Nephron progenitor cell (in vitro differentiated cells): ENCODE results near the gene ADAMTS16.
A peak's percentile ranks its signal among the peaks of the same experiment; 100 is the strongest.

ENCODE experiments used
- DNase-seq: peaks from one replicate; pipeline ENCODE4 v3.0.0; 2021
- H3K27ac Mint-ChIP-seq: 2 replicates; pipeline ENCODE4 v1.8.0; 2021; ENCODE audit warnings: mild to moderate bottlenecking, moderate library complexity, mixed read lengths
- H3K27me3 Mint-ChIP-seq: 2 replicates; pipeline ENCODE4 v1.8.0; 2021; ENCODE audit warnings: mild to moderate bottlenecking, low read depth, mixed read lengths; ENCODE audit not compliant: poor library complexity
- H3K36me3 Mint-ChIP-seq: 2 replicates; pipeline ENCODE4 v1.8.0; 2021; ENCODE audit warnings: low read depth, mixed read lengths
- H3K4me1 Mint-ChIP-seq: 2 replicates; pipeline ENCODE4 v1.8.0; 2021; ENCODE audit warnings: mixed read lengths
- H3K4me3 Mint-ChIP-seq: 2 replicates; pipeline ENCODE4 v1.8.0; 2021; ENCODE audit warnings: mild to moderate bottlenecking, moderate library complexity, mixed read lengths
- H3K9me3 Mint-ChIP-seq: 2 replicates; pipeline ENCODE4 v1.8.0; 2021; ENCODE audit warnings: mild to moderate bottlenecking, moderate library complexity, mixed read lengths
- TF ChIP-seq, protein P1 (sequence below): fragments of 200-600 bp; sonication (generic); IDR thresholded peaks from 2 replicates; pipeline ENCODE4 v1.5.0; 2021; ENCODE audit warnings: antibody characterized with exemption

Gene ADAMTS16

DNA sequence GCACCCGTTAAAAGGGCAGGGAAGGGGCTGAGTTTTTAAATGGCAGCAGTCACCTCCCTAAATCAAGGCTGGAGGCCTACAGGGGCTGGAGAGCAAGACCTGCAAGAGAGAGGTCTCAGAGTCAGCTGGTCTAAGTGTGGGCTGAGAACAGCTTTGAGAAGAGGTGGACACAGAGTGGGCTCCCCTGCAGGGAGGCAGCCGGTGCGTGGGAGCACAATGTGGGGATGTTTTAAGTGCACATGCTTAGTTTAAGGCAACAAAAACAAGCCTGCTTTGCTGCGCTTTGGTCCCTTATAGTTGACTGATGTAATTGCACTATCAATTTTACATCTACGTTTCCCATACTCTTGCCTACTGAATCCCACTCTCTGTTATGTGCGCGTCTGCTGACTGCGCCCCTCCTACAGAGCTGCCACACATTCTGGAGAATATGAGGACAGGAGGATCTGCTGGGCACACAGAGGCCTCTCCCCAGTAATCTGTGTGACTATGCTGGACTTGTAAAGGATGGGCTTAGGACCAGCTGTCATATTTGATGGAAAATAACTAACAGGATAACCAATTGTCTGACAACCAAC, 220.3 kb downstream of the ADAMTS16 start:
- H3K4me1 Mint-ChIP-seq = peaks cover 44% of the 10 kb centered on the region
- peak overlapping the region; percentile 66 for H3K27ac Mint-ChIP-seq
- peaks cover 5% of the 10 kb centered on the region for H3K27me3 Mint-ChIP-seq
- no peaks in the 10 kb centered on the region for H3K36me3 Mint-ChIP-seq
- no peak for DNase-seq
- H3K4me3 Mint-ChIP-seq = peak overlapping the region; percentile 29
- no peaks in the 10 kb centered on the region for H3K9me3 Mint-ChIP-seq
- TF ChIP-seq, protein P1, sequence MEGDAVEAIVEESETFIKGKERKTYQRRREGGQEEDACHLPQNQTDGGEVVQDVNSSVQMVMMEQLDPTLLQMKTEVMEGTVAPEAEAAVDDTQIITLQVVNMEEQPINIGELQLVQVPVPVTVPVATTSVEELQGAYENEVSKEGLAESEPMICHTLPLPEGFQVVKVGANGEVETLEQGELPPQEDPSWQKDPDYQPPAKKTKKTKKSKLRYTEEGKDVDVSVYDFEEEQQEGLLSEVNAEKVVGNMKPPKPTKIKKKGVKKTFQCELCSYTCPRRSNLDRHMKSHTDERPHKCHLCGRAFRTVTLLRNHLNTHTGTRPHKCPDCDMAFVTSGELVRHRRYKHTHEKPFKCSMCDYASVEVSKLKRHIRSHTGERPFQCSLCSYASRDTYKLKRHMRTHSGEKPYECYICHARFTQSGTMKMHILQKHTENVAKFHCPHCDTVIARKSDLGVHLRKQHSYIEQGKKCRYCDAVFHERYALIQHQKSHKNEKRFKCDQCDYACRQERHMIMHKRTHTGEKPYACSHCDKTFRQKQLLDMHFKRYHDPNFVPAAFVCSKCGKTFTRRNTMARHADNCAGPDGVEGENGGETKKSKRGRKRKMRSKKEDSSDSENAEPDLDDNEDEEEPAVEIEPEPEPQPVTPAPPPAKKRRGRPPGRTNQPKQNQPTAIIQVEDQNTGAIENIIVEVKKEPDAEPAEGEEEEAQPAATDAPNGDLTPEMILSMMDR = no peak

DNA sequence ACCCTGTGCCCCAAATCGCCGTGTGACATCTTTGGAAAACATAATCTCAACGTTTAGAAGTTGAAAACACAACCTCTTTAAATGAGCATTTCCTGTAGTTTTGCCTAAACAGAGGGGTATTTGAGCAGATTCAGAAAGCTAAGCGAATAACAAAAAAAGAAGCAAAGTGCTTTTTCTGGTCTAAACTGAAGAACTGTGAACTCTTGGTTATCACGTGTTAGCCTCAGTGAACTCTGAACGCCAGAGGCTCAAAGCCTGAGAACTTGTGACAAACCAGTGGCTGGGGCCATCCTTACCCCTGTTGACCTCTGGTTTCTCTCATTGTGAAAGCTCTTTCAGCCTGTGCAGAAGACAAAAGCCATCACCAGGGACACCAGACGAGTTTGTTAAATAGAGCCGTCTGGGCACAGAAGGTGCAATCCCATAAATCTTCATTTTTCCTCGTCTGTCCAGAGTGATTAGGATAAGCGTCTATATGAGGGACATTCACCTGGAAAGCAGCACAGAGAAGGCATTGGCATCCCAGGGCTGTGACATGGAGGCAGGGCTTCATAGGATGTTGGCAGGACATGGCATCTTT, 220.9 kb downstream of the ADAMTS16 start:
- H3K36me3 Mint-ChIP-seq = no peaks in the 10 kb centered on the region

DNA sequence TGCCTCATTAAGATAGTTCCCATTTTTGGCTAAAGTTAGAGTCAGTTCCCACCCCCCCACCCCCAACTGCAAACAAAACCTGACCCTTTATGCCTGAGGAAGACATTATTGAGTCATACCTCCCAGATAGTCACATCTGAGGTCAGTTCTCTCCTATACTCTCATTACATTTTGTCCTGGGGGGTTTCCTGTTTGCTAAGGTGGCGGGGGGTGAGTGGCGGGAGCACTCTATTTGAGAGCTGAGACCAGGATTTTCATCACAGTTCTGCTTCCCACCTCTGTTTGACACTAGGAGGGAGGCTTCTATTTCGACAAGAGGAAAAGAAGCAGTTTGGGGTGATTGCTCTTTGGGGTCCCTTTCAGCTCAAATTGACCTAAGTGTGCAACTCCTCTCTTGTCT, 222.9 kb downstream of the ADAMTS16 start:
- Mint-ChIP-seq H3K9me3 (no peaks in the 10 kb centered on the region), H3K27me3 (peaks cover 6% of the 10 kb centered on the region), H3K4me3 (no peak overlapping the region)

More for the DNA sequence above, 220.9 kb downstream of the ADAMTS16 start:
- no peak for DNase-seq
- peaks cover 5% of the 10 kb centered on the region for H3K27me3 Mint-ChIP-seq
- peak overlapping the region; percentile 8 for H3K27ac Mint-ChIP-seq
- H3K9me3 Mint-ChIP-seq = no peaks in the 10 kb centered on the region
- H3K4me3 Mint-ChIP-seq = no peak overlapping the region
- peaks cover 44% of the 10 kb centered on the region for H3K4me1 Mint-ChIP-seq
- TF ChIP-seq, protein P1 = no peak

DNA sequence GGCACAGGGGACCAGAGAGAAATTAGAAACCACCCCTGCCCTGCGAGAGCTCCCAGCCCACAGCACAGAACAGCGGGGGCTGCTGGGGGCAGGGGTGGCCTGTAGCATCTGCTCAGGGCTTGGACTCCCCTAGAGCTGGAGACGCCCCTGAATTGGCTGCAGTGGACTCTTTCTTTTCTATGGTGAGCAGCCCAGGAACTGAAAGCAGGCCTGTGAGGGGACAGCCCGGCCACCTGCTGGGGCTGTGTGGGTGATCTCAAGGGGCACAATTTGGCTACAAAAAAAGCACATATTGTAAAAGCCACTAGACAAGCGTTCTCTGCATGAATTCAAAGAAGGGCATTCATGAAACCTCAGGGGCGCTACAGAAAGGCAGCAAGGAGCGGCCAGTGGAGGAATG, 224.8 kb downstream of the ADAMTS16 start:
- no peaks in the 10 kb centered on the region for H3K36me3 Mint-ChIP-seq
- H3K9me3 Mint-ChIP-seq = no peaks in the 10 kb centered on the region
- no peak for DNase-seq
- peaks cover 39% of the 10 kb centered on the region for H3K4me1 Mint-ChIP-seq
- no peak overlapping the region for H3K4me3 Mint-ChIP-seq
- TF ChIP-seq, protein P1 = no peak
- H3K27ac Mint-ChIP-seq = no peak overlapping the region
- peaks cover 10% of the 10 kb centered on the region for H3K27me3 Mint-ChIP-seq

More for the DNA sequence above, 222.9 kb downstream of the ADAMTS16 start:
- Mint-ChIP-seq H3K27ac (no peak overlapping the region), H3K36me3 (no peaks in the 10 kb centered on the region), H3K4me1 (peaks cover 47% of the 10 kb centered on the region)
- TF ChIP-seq, protein P1 = no peak
- no peak for DNase-seq

DNA sequence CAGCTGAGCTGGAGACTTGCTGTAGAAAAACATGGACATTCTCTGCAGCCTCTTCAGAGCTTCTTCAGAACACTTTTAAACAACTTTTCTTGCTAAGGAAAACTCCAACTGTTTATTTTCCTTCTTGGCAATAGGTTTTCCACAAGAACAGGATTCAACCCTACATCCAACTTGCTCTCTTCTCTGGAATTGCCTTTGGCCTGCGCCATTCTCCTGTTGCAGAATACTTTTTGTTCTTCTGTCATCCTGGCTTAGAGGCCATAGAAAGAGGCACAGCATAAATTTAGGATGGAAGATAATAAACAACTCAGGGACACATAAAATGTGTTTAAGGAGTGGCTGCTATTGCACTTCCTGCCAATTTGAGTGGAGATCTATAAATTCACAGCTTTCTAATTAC, 227.6 kb downstream of the ADAMTS16 start:
- Mint-ChIP-seq H3K27ac (no peak overlapping the region), H3K27me3 (peaks cover 5% of the 10 kb centered on the region), H3K9me3 (no peaks in the 10 kb centered on the region), H3K4me1 (peaks cover 27% of the 10 kb centered on the region), H3K4me3 (no peak overlapping the region), H3K36me3 (no peaks in the 10 kb centered on the region)
- no peak for DNase-seq
- TF ChIP-seq, protein P1 = no peak

DNA sequence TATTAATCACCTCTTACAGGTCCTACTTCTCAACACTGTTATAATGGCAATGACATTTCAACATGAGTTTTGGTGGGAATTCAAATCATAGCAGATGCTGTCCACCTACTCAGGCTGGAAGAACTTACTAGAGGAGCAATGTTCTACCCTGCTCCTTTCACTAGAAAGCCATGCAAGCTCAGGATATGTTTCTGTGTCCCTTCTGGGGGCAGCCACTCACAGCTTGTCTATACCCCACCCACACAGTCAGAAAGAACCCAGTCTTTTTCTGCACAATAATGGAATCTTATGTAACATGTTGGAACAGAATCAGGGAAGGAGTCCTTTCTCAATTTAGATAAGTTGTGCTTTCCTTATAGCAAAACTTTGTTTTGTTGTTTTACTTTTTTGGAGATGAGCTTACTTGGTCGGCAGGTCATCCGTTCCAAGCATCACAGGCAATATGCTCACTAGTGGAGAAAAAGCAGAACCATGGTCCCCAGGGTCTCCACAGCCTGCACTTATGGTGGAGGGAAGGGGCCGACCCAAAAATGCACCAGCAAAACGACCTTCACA, 229.0 kb downstream of the ADAMTS16 start:
- Mint-ChIP-seq H3K4me3 (no peak overlapping the region), H3K27me3 (peaks cover 5% of the 10 kb centered on the region), H3K27ac (no peak overlapping the region), H3K4me1 (peaks cover 22% of the 10 kb centered on the region), H3K36me3 (no peaks in the 10 kb centered on the region), H3K9me3 (no peaks in the 10 kb centered on the region)
- TF ChIP-seq, protein P1 = no peak
- no peak for DNase-seq
